MM.1S (cell line): ENCODE measurements around the gene TBC1D7.
A peak's percentile ranks its signal among the peaks of the same experiment; 100 is the strongest.

Source experiments
- DNase-seq: peaks from one replicate; pipeline ENCODE4 v3.0.0-alpha.2; 2015
- H2AFZ ChIP-seq: fragments of 300-600 bp; sonication (generic); 2 replicates; pipeline ENCODE4 v1.6.0; 2016; ENCODE audit warnings: antibody characterized with exemption, low read length
- H3F3A ChIP-seq: fragments of 300-600 bp; sonication (generic); 2 replicates; pipeline ENCODE4 v1.6.1; 2016; ENCODE audit warnings: mild to moderate bottlenecking, antibody characterized with exemption, low read length, moderate library complexity, mixed read lengths; ENCODE audit not compliant: insufficient read depth
- H3K27ac ChIP-seq: fragments of 300-600 bp; sonication (generic); 2 replicates; pipeline ENCODE4 v1.5.1; 2016; ENCODE audit warnings: mild to moderate bottlenecking, low read length
- H3K27me3 ChIP-seq: fragments of 300-600 bp; sonication (generic); replicated peaks from 2 replicates; pipeline ENCODE4 v1.6.0; 2016; ENCODE audit warnings: low read length; ENCODE audit not compliant: insufficient read depth
- H3K36me3 ChIP-seq: fragments of 300-600 bp; sonication (generic); replicated peaks from 2 replicates; pipeline ENCODE4 v1.6.1; 2016; ENCODE audit warnings: mild to moderate bottlenecking, low read length, mixed read lengths; ENCODE audit not compliant: insufficient read depth
- H3K4me1 ChIP-seq: fragments of 300-600 bp; sonication (generic); 2 replicates; pipeline ENCODE4 v1.6.1; 2016; ENCODE audit warnings: low read length, mixed read lengths
- H3K4me2 ChIP-seq: fragments of 300-600 bp; sonication (generic); 2 replicates; pipeline ENCODE4 v1.6.0; 2016; ENCODE audit warnings: low read depth, low read length
- H3K4me3 ChIP-seq: fragments of 300-600 bp; sonication (generic); 2 replicates; pipeline ENCODE4 v1.5.1; 2016; ENCODE audit warnings: low read length, mixed read lengths
- H3K79me2 ChIP-seq: fragments of 300-600 bp; sonication (generic); 2 replicates; pipeline ENCODE4 v1.6.1; 2016; ENCODE audit warnings: mixed run types, low read length, mixed read lengths
- H3K9ac ChIP-seq: fragments of 300-600 bp; sonication (generic); 2 replicates; pipeline ENCODE4 v1.6.1; 2016; ENCODE audit warnings: low read length, mixed read lengths
- H3K9me2 ChIP-seq: fragments of 300-600 bp; sonication (generic); replicated peaks from 2 replicates; pipeline ENCODE4 v1.6.1; 2016; ENCODE audit warnings: mild to moderate bottlenecking, low read length, mixed read lengths; ENCODE audit not compliant: insufficient read depth
- H3K9me3 ChIP-seq: fragments of 300-600 bp; sonication (generic); replicated peaks from 2 replicates; pipeline ENCODE4 v1.6.1; 2016; ENCODE audit warnings: mild to moderate bottlenecking, low read length, mixed read lengths; ENCODE audit not compliant: insufficient read depth
- H4K20me1 ChIP-seq: fragments of 300-600 bp; sonication (generic); 2 replicates; pipeline ENCODE4 v1.6.1; 2016; ENCODE audit warnings: mild to moderate bottlenecking, low read length, moderate library complexity, mixed read lengths; ENCODE audit not compliant: insufficient read depth
- CTCF ChIP-seq: fragments of 300-600 bp; sonication (generic); IDR thresholded peaks from 2 replicates; pipeline ENCODE4 v1.5.1; 2016; ENCODE audit warnings: antibody characterized with exemption, low read length, mixed read lengths
- EZH2 ChIP-seq: fragments of 300-600 bp; sonication (generic); optimal IDR thresholded peaks from 2 replicates; pipeline ENCODE3; 2017; ENCODE audit warnings: low read depth, mild to moderate bottlenecking, antibody characterized with exemption, low read length, mixed read lengths
- EZH2phosphoT487 ChIP-seq: fragments of 300-600 bp; sonication (generic); IDR thresholded peaks from 2 replicates; pipeline ENCODE4 v1.6.1; 2018; ENCODE audit warnings: antibody characterized with exemption, low read length

The TBC1D7 gene

GRCh38 chr6:13359287-13359686 lies 30.9 kb upstream of the TBC1D7 start:
- no peak overlapping the region for H2AFZ ChIP-seq
- no peaks in the 10 kb centered on the region for H3K9me2 ChIP-seq
- H3K9me3 ChIP-seq: no peaks in the 10 kb centered on the region
- H3K4me2 ChIP-seq: no peak overlapping the region
- no peaks in the 10 kb centered on the region for H3K79me2 ChIP-seq
- no peak overlapping the region for H3K27ac ChIP-seq
- no peaks in the 10 kb centered on the region for H3K27me3 ChIP-seq
- peaks cover 35% of the 10 kb centered on the region for H3K4me1 ChIP-seq
- H4K20me1 ChIP-seq: no peaks in the 10 kb centered on the region
- peaks cover 37% of the 10 kb centered on the region for H3F3A ChIP-seq
- DNase-seq: no peak
- no peak for TF ChIP-seq CTCF
- no peak for TF ChIP-seq EZH2phosphoT487
- no peak for TF ChIP-seq EZH2
- H3K4me3 ChIP-seq: no peak overlapping the region
- H3K36me3 ChIP-seq: no peaks in the 10 kb centered on the region
- H3K9ac ChIP-seq: no peak overlapping the region

DNA sequence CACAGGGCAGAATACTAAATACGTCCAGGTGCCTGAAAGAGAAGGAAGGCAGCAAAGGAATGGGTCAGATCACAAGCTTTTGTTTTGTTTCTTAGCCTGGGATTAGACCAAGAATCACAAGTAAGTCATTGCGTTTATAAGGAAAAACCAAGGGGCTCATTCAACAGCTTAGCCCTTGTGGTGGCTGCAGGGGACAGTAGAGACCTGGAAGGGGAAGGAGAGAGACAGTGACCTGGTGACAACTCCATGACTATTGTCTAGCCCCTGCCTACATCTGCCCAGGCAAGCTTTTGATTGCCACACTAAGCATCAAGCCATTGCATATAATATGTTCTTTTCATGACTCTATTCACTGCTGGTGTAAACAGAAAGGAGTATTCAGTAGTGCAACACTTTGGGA lies 30.2 kb upstream of the TBC1D7 start:
- Histone ChIP-seq H3K9ac (no peak overlapping the region), H3K27me3 (no peaks in the 10 kb centered on the region), H3K27ac (no peak overlapping the region), H3K4me3 (no peak overlapping the region), H3K36me3 (no peaks in the 10 kb centered on the region), H2AFZ (no peak overlapping the region), H3K4me2 (no peak overlapping the region), H3K79me2 (no peaks in the 10 kb centered on the region), H3K4me1 (peaks cover 42% of the 10 kb centered on the region), H3K9me3 (no peaks in the 10 kb centered on the region), H3K9me2 (no peaks in the 10 kb centered on the region), H4K20me1 (no peaks in the 10 kb centered on the region), H3F3A (peaks cover 38% of the 10 kb centered on the region)
- no peak for TF ChIP-seq EZH2phosphoT487
- TF ChIP-seq CTCF: no peak
- TF ChIP-seq EZH2: no peak
- no peak for DNase-seq

- no peak for DNase-seq
- Histone ChIP-seq H3K27me3 (no peaks in the 10 kb centered on the region), H3K79me2 (no peaks in the 10 kb centered on the region), H3K4me2 (peak overlapping the region; percentile 82), H3K9me2 (no peaks in the 10 kb centered on the region), H3K4me3 (no peak overlapping the region), H3K9ac (no peak overlapping the region), H3K4me1 (peaks cover 43% of the 10 kb centered on the region), H3K27ac (peak overlapping the region; percentile 97), H3K9me3 (no peaks in the 10 kb centered on the region), H3F3A (peaks cover 38% of the 10 kb centered on the region), H2AFZ (peak overlapping the region; percentile 59), H3K36me3 (no peaks in the 10 kb centered on the region), H4K20me1 (no peaks in the 10 kb centered on the region)
- TF ChIP-seq EZH2phosphoT487 (no peak), CTCF (no peak)
Measured at GRCh38 chr6:13357551-13358075, 29.3 kb upstream of the TBC1D7 start.
